OCI-LY7 (cell line): ENCODE results near the gene CARS1.

ENCODE experiments used
- CTCF ChIP-seq: fragments of 200-600 bp; sonication (generic); conservative IDR thresholded peaks from 2 replicates; pipeline ENCODE4 v1.5.1; 2014; ENCODE audit warnings: mild to moderate bottlenecking, antibody characterized with exemption, low read length, moderate library complexity, mixed read lengths
- EZH2phosphoT487 ChIP-seq: fragments of 200-600 bp; sonication (generic); IDR thresholded peaks from 2 replicates; pipeline ENCODE4 v1.6.1; 2018; ENCODE audit warnings: low read depth, borderline replicate concordance, mild to moderate bottlenecking, mixed run types, antibody characterized with exemption, low read length, moderate library complexity, mixed read lengths

- no peak for TF ChIP-seq CTCF
- no peak for TF ChIP-seq EZH2phosphoT487
These were observed 5.8 kb downstream of the CARS1 start for GRCh38 chr11:3051196-3052108.
